ENCODE data around the gene CDK2. TPM values are rescaled to one million over a fixed set of nuclear protein-coding genes. Genes with fewer than 3 reads are reported as not detected.

Gene CDK2
- total and polyA plus RNA-seq, 2 of the 4 experiments (the other 2 are of a cell fraction) = 42.5 to 61.7 TPM

DNA sequence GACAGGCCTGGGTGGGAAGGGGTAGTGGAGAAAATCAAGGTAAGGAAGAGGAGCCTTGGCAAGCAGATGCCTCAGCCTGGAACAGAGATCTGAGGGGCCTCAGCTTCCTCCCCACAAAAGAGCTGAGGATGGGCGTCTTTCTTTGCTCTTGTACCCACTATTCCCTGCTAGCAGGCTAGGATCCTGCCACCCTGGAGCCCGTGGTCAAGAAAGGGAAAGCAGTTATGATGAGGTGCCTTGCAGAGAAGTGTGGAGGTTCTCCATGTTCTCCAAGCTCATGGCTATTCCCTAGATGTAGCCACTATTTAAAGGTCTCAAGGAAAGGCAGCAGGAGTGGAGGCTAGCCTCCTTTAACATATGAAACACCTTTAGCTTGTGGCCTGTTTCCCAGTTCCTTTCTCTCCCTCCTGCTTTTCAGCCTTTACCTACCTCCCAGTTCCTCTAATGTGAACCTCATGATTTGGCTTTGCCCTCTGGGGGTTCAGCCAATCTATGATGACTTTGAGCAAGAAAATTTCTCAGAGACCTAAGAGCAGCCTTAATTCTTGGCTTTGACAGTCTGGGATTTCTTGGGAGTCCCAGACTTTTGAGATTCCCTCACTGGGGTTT, 55.4 kb downstream of the CDK2 start:
- peak overlapping the region; percentile 90 for H3K14ac ChIP-seq (replicated peaks; ENCODE audit: low read depth, low read length)
- peaks cover 17% of the 10 kb centered on the region for H3K4me1 ChIP-seq (ENCODE audit: control insufficient read depth, insufficient read depth, low read length)
- intact Hi-C loops (cut with micrococcal nuclease) = loop anchor here (1.0 kb wide), 1 partner anchor 7 kb away; no protein-coding TSS in a partner anchor
- no TSS peak for BruUV-seq (replicated peaks)
- DNase-seq = no peak
- H2AFZ ChIP-seq (replicated peaks; ENCODE audit: low read length, poor library complexity) = peak overlapping the region; percentile 97
- peak overlapping the region; percentile 26 for H3K4me3 ChIP-seq (ENCODE audit: insufficient read depth, low read depth, low read length)
- no peak for TF ChIP-seq CHD1 (IDR thresholded peaks at IDR 0.05; ENCODE audit: low read depth, low read length)
- no peak for TF ChIP-seq FOS (IDR thresholded peaks at IDR 0.05; ENCODE audit: low read depth, low read length)
- TF ChIP-seq, protein P1, sequence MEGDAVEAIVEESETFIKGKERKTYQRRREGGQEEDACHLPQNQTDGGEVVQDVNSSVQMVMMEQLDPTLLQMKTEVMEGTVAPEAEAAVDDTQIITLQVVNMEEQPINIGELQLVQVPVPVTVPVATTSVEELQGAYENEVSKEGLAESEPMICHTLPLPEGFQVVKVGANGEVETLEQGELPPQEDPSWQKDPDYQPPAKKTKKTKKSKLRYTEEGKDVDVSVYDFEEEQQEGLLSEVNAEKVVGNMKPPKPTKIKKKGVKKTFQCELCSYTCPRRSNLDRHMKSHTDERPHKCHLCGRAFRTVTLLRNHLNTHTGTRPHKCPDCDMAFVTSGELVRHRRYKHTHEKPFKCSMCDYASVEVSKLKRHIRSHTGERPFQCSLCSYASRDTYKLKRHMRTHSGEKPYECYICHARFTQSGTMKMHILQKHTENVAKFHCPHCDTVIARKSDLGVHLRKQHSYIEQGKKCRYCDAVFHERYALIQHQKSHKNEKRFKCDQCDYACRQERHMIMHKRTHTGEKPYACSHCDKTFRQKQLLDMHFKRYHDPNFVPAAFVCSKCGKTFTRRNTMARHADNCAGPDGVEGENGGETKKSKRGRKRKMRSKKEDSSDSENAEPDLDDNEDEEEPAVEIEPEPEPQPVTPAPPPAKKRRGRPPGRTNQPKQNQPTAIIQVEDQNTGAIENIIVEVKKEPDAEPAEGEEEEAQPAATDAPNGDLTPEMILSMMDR (conservative IDR thresholded peaks at IDR 0.05; ENCODE audit: low read depth, low read length) = 0 out of 2 replicates have a peak, but pooled peaks have one; percentile 3
- H3K18ac ChIP-seq (ENCODE audit: low read depth, low read length) = peak overlapping the region; percentile 22; the same call in 1 of the 2 replicates
- H3K27ac ChIP-seq (ENCODE audit: insufficient read depth, low read length) = peak overlapping the region; percentile 70; the same call in 1 of the 2 replicates
- peaks cover 8% of the 10 kb centered on the region; the same call in 1 of the 2 replicates for H3K9me1 ChIP-seq (ENCODE audit: insufficient read depth, low read length)
- peak overlapping the region; percentile 89 for H3K4ac ChIP-seq (ENCODE audit: low read depth, low read length)
- in situ Hi-C loops (cut with MboI; ENCODE audit: low sequenced_read_pairs) = no loop called here
- peak overlapping the region; percentile 94 for H3K23ac ChIP-seq (ENCODE audit: low read depth, low read length)
- peaks cover 17% of the 10 kb centered on the region; the same call in 1 of the 2 replicates for H3K36me3 ChIP-seq (ENCODE audit: control insufficient read depth, insufficient read depth, low read length)
- peak overlapping the region; percentile 97 for H2AK9ac ChIP-seq (replicated peaks; ENCODE audit: low read depth, low read length, poor library complexity)
- ChIA-PET CTCF (interaction anchor here (1.1 kb wide), 1 partner anchor 8 kb away, joined by 3 read pairs; no protein-coding TSS in a partner anchor), POLR2A (ENCODE audit: unreplicated experiment) (no interaction called here)
- dilution Hi-C loops (cut with HindIII; ENCODE audit: low sequenced_read_pairs, unreplicated experiment) = no loop called here
- peak overlapping the region; percentile 79 for H4K91ac ChIP-seq (ENCODE audit: insufficient read depth, low read depth, low read length)
- peak overlapping the region; percentile 65 for H4K5ac ChIP-seq (ENCODE audit: low read depth, low read length)
- ATAC-seq (ENCODE audit: low read depth) = peak; percentile 5; the same call in 1 of the 2 replicates
- H4K20me1 ChIP-seq (ENCODE audit: insufficient read depth, low read length) = no peaks in the 10 kb centered on the region
- no peaks in the 10 kb centered on the region for H3K27me3 ChIP-seq (ENCODE audit: control insufficient read depth, insufficient read depth, low read length)
- no peak overlapping the region for H3K56ac ChIP-seq (ENCODE audit: extremely low read depth, insufficient read depth, low read length)
- no peak overlapping the region for H2BK5ac ChIP-seq (ENCODE audit: low read depth, low read length, poor library complexity, severe bottlenecking)
- peaks cover 0 to 15% of the 10 kb centered on the region in 2 experiments; a peak in 3 of 4 replicates for H3K79me1 ChIP-seq (ENCODE audit: low read depth in 1 of 2, low read length in 2 of 2)
- no peak overlapping the region for H2BK20ac ChIP-seq (ENCODE audit: low read depth, low read length)
- no peaks in the 10 kb centered on the region for H3K9me3 ChIP-seq (ENCODE audit: control insufficient read depth, insufficient read depth, low read length)
- H2BK120ac ChIP-seq (ENCODE audit: low read depth, low read length) = no peak overlapping the region
- WGBS, 2 experiments (ENCODE audit: extremely low coverage in 2 of 2, insufficient read length in 1 of 2) = no CpG with 5 or more reads among the region's 2 CpGs
- H2BK15ac ChIP-seq (ENCODE audit: low read depth, low read length) = no peak overlapping the region
- H2AK5ac ChIP-seq (ENCODE audit: low read depth, low read length) = peak overlapping the region; percentile 94; the same call in 1 of the 2 replicates
- H3K4me2 ChIP-seq (ENCODE audit: low read depth, low read length) = peak overlapping the region; percentile 74
- H4K8ac ChIP-seq (ENCODE audit: low read depth in 2 of 2, low read length in 2 of 2) = peak overlapping the region; percentile 94 to 99
- peak overlapping the region; percentile 85 for H3K9ac ChIP-seq (ENCODE audit: low read depth, low read length)

Other genes starting within 250 kb of the CDK2 start
- gene RDH5, start 246.4 kb upstream of the CDK2 start, total RNA-seq (2012; rRNA removed) = 7.3 and 8.9 TPM in 2 replicates
- 18.8 and 21.0 TPM in 2 replicates for gene RDH5, start 246.4 kb upstream of the CDK2 start, polyA plus RNA-seq (2012; rRNA removed)
- gene CD63, start 237.8 kb upstream of the CDK2 start, total RNA-seq (2012; rRNA removed) = 995 and 1,796 TPM in 2 replicates
- gene CD63, start 237.8 kb upstream of the CDK2 start, polyA plus RNA-seq (2012; rRNA removed) = 1,398 and 1,518 TPM in 2 replicates
- 2.2 and 2.7 TPM in 2 replicates for gene GDF11, start 223.7 kb upstream of the CDK2 start, total RNA-seq (2012; rRNA removed)
- 12.9 and 13.6 TPM in 2 replicates for gene GDF11, start 223.7 kb upstream of the CDK2 start, polyA plus RNA-seq (2012; rRNA removed)
- 46.8 and 132 TPM in 2 replicates for gene SARNP, start 149.1 kb upstream of the CDK2 start, total RNA-seq (2012; rRNA removed)
- gene SARNP, start 149.1 kb upstream of the CDK2 start, polyA plus RNA-seq (2012; rRNA removed) = 99.6 and 103 TPM in 2 replicates
- 20.4 and 23.3 TPM in 2 replicates for gene ORMDL2, start 148.8 kb upstream of the CDK2 start, total RNA-seq (2012; rRNA removed)
- gene ORMDL2, start 148.8 kb upstream of the CDK2 start, polyA plus RNA-seq (2012; rRNA removed) = 38.6 and 39.7 TPM in 2 replicates
- 56.3 and 56.9 TPM in 2 replicates for gene DNAJC14, start 137.2 kb upstream of the CDK2 start, total RNA-seq (2012; rRNA removed)
- 13.3 and 19.8 TPM in 2 replicates for gene DNAJC14, start 137.2 kb upstream of the CDK2 start, polyA plus RNA-seq (2012; rRNA removed)
- gene MMP19, start 123.9 kb upstream of the CDK2 start, total RNA-seq (2012; rRNA removed) = 8.6 and 9.9 TPM in 2 replicates
- 34.3 and 34.7 TPM in 2 replicates for gene MMP19, start 123.9 kb upstream of the CDK2 start, polyA plus RNA-seq (2012; rRNA removed)
- gene PYM1, start 38.9 kb upstream of the CDK2 start, total RNA-seq (2012; rRNA removed) = 25.6 and 27.8 TPM in 2 replicates
- gene PYM1, start 38.9 kb upstream of the CDK2 start, polyA plus RNA-seq (2012; rRNA removed) = 26.5 and 27.3 TPM in 2 replicates
- gene DGKA, start 35.7 kb upstream of the CDK2 start, total RNA-seq (2012; rRNA removed) = 61.4 and 71.9 TPM in 2 replicates
- 75.1 and 75.8 TPM in 2 replicates for gene DGKA, start 35.7 kb upstream of the CDK2 start, polyA plus RNA-seq (2012; rRNA removed)
- 1.4 and 1.7 TPM in 2 replicates for gene PMEL, start 788 bp upstream of the CDK2 start, total RNA-seq (2012; rRNA removed)
- 5.8 and 5.9 TPM in 2 replicates for gene PMEL, start 788 bp upstream of the CDK2 start, polyA plus RNA-seq (2012; rRNA removed)
- 54.4 and 56.5 TPM in 2 replicates for gene RAB5B, start 7.2 kb downstream of the CDK2 start, total RNA-seq (2012; rRNA removed)
- 85.6 and 99.2 TPM in 2 replicates for gene RAB5B, start 7.2 kb downstream of the CDK2 start, polyA plus RNA-seq (2012; rRNA removed)
- gene SUOX, start 30.4 kb downstream of the CDK2 start, total RNA-seq (2012; rRNA removed) = 13.1 and 19.4 TPM in 2 replicates
- gene SUOX, start 30.4 kb downstream of the CDK2 start, polyA plus RNA-seq (2012; rRNA removed) = 17.8 and 19.2 TPM in 2 replicates
- 1.4 and 1.8 TPM in 2 replicates for gene IKZF4, start 54.2 kb downstream of the CDK2 start, total RNA-seq (2012; rRNA removed)
- gene IKZF4, start 54.2 kb downstream of the CDK2 start, polyA plus RNA-seq (2012; rRNA removed) = 6.6 and 7.1 TPM in 2 replicates
- gene RPS26, start 75.1 kb downstream of the CDK2 start, total RNA-seq (2012; rRNA removed) = 307 and 977 TPM in 2 replicates
- 1,049 and 1,824 TPM in 2 replicates for gene RPS26, start 75.1 kb downstream of the CDK2 start, polyA plus RNA-seq (2012; rRNA removed)
- 2.2 and 2.5 TPM in 2 replicates for gene ERBB3, start 113.3 kb downstream of the CDK2 start, total RNA-seq (2012; rRNA removed)
- gene ERBB3, start 113.3 kb downstream of the CDK2 start, polyA plus RNA-seq (2012; rRNA removed) = 1.4 and 1.5 TPM in 2 replicates
- gene PA2G4, start 137.7 kb downstream of the CDK2 start, total RNA-seq (2012; rRNA removed) = 198 and 251 TPM in 2 replicates
- gene PA2G4, start 137.7 kb downstream of the CDK2 start, polyA plus RNA-seq (2012; rRNA removed) = 158 and 166 TPM in 2 replicates
- gene RPL41, start 149.8 kb downstream of the CDK2 start, total RNA-seq (2012; rRNA removed) = 1,119 and 1,341 TPM in 2 replicates
- 8,623 and 9,394 TPM in 2 replicates for gene RPL41, start 149.8 kb downstream of the CDK2 start, polyA plus RNA-seq (2012; rRNA removed)
- gene ZC3H10, start 151.4 kb downstream of the CDK2 start, total RNA-seq (2012; rRNA removed) = 3.3 and 3.6 TPM in 2 replicates
- gene ZC3H10, start 151.4 kb downstream of the CDK2 start, polyA plus RNA-seq (2012; rRNA removed) = 1.1 and 1.5 TPM in 2 replicates
- gene ESYT1, start 161.4 kb downstream of the CDK2 start, total RNA-seq (2012; rRNA removed) = 137 and 150 TPM in 2 replicates
- 153 and 157 TPM in 2 replicates for gene ESYT1, start 161.4 kb downstream of the CDK2 start, polyA plus RNA-seq (2012; rRNA removed)
- 78.3 and 90.0 TPM in 2 replicates for gene MYL6B, start 185.8 kb downstream of the CDK2 start, total RNA-seq (2012; rRNA removed)
- 112 and 117 TPM in 2 replicates for gene MYL6B, start 185.8 kb downstream of the CDK2 start, polyA plus RNA-seq (2012; rRNA removed)
- 4,816 and 6,155 TPM in 2 replicates for gene MYL6, start 191.5 kb downstream of the CDK2 start, total RNA-seq (2012; rRNA removed)
- gene MYL6, start 191.5 kb downstream of the CDK2 start, polyA plus RNA-seq (2012; rRNA removed) = 6,979 and 8,569 TPM in 2 replicates
- gene SMARCC2, start 222.7 kb downstream of the CDK2 start, total RNA-seq (2012; rRNA removed) = 41.4 and 42.3 TPM in 2 replicates
- 43.8 and 44.3 TPM in 2 replicates for gene SMARCC2, start 222.7 kb downstream of the CDK2 start, polyA plus RNA-seq (2012; rRNA removed)